MM.1S (cell line): ENCODE data around the gene ATP13A2.

Experiments
- DNase-seq: peaks from one replicate; pipeline ENCODE4 v3.0.0-alpha.2; 2015
- H2AFZ ChIP-seq: fragments of 300-600 bp; sonication (generic); 2 replicates; pipeline ENCODE4 v1.6.0; 2016; ENCODE audit warnings: antibody characterized with exemption, low read length
- H3F3A ChIP-seq: fragments of 300-600 bp; sonication (generic); 2 replicates; pipeline ENCODE4 v1.6.1; 2016; ENCODE audit warnings: mild to moderate bottlenecking, antibody characterized with exemption, low read length, moderate library complexity, mixed read lengths; ENCODE audit not compliant: insufficient read depth
- H3K27ac ChIP-seq: fragments of 300-600 bp; sonication (generic); 2 replicates; pipeline ENCODE4 v1.5.1; 2016; ENCODE audit warnings: mild to moderate bottlenecking, low read length
- H3K27me3 ChIP-seq: fragments of 300-600 bp; sonication (generic); replicated peaks from 2 replicates; pipeline ENCODE4 v1.6.0; 2016; ENCODE audit warnings: low read length; ENCODE audit not compliant: insufficient read depth
- H3K36me3 ChIP-seq: fragments of 300-600 bp; sonication (generic); replicated peaks from 2 replicates; pipeline ENCODE4 v1.6.1; 2016; ENCODE audit warnings: mild to moderate bottlenecking, low read length, mixed read lengths; ENCODE audit not compliant: insufficient read depth
- H3K4me1 ChIP-seq: fragments of 300-600 bp; sonication (generic); 2 replicates; pipeline ENCODE4 v1.6.1; 2016; ENCODE audit warnings: low read length, mixed read lengths
- H3K4me2 ChIP-seq: fragments of 300-600 bp; sonication (generic); 2 replicates; pipeline ENCODE4 v1.6.0; 2016; ENCODE audit warnings: low read depth, low read length
- H3K4me3 ChIP-seq: fragments of 300-600 bp; sonication (generic); 2 replicates; pipeline ENCODE4 v1.5.1; 2016; ENCODE audit warnings: low read length, mixed read lengths
- H3K79me2 ChIP-seq: fragments of 300-600 bp; sonication (generic); 2 replicates; pipeline ENCODE4 v1.6.1; 2016; ENCODE audit warnings: mixed run types, low read length, mixed read lengths
- H3K9ac ChIP-seq: fragments of 300-600 bp; sonication (generic); 2 replicates; pipeline ENCODE4 v1.6.1; 2016; ENCODE audit warnings: low read length, mixed read lengths
- H3K9me2 ChIP-seq: fragments of 300-600 bp; sonication (generic); replicated peaks from 2 replicates; pipeline ENCODE4 v1.6.1; 2016; ENCODE audit warnings: mild to moderate bottlenecking, low read length, mixed read lengths; ENCODE audit not compliant: insufficient read depth
- H3K9me3 ChIP-seq: fragments of 300-600 bp; sonication (generic); replicated peaks from 2 replicates; pipeline ENCODE4 v1.6.1; 2016; ENCODE audit warnings: mild to moderate bottlenecking, low read length, mixed read lengths; ENCODE audit not compliant: insufficient read depth
- H4K20me1 ChIP-seq: fragments of 300-600 bp; sonication (generic); 2 replicates; pipeline ENCODE4 v1.6.1; 2016; ENCODE audit warnings: mild to moderate bottlenecking, low read length, moderate library complexity, mixed read lengths; ENCODE audit not compliant: insufficient read depth
- CTCF ChIP-seq: fragments of 300-600 bp; sonication (generic); IDR thresholded peaks from 2 replicates; pipeline ENCODE4 v1.5.1; 2016; ENCODE audit warnings: antibody characterized with exemption, low read length, mixed read lengths
- EZH2 ChIP-seq: fragments of 300-600 bp; sonication (generic); optimal IDR thresholded peaks from 2 replicates; pipeline ENCODE3; 2017; ENCODE audit warnings: low read depth, mild to moderate bottlenecking, antibody characterized with exemption, low read length, mixed read lengths
- EZH2phosphoT487 ChIP-seq: fragments of 300-600 bp; sonication (generic); IDR thresholded peaks from 2 replicates; pipeline ENCODE4 v1.6.1; 2018; ENCODE audit warnings: antibody characterized with exemption, low read length

Gene ATP13A2

GRCh38 chr1:17059391-17060305 is 47.9 kb upstream of the ATP13A2 start:
- TF ChIP-seq CTCF (peak; percentile 64), EZH2phosphoT487 (no peak)
- Histone ChIP-seq H3K27me3 (peaks cover 91% of the 10 kb centered on the region), H3K4me3 (no peak overlapping the region), H3K9ac (no peak overlapping the region), H3F3A (no peaks in the 10 kb centered on the region), H3K27ac (no peak overlapping the region), H2AFZ (no peak overlapping the region), H3K9me3 (no peaks in the 10 kb centered on the region), H3K36me3 (no peaks in the 10 kb centered on the region), H3K4me1 (no peaks in the 10 kb centered on the region), H3K9me2 (no peaks in the 10 kb centered on the region), H3K79me2 (no peaks in the 10 kb centered on the region), H4K20me1 (no peaks in the 10 kb centered on the region), H3K4me2 (no peak overlapping the region)
- peak; percentile 58 for DNase-seq

GRCh38 chr1:17056551-17056950 is 44.8 kb upstream of the ATP13A2 start:
- H3K9me2 ChIP-seq: no peaks in the 10 kb centered on the region
- no peak overlapping the region for H3K27ac ChIP-seq
- no peaks in the 10 kb centered on the region for H3K36me3 ChIP-seq
- H3K27me3 ChIP-seq: peaks cover 61% of the 10 kb centered on the region
- peaks cover 23% of the 10 kb centered on the region for H3K79me2 ChIP-seq
- no peak overlapping the region for H3K4me2 ChIP-seq
- H3K9ac ChIP-seq: no peak overlapping the region
- no peaks in the 10 kb centered on the region for H3K9me3 ChIP-seq
- H3F3A ChIP-seq: no peaks in the 10 kb centered on the region
- peaks cover 8% of the 10 kb centered on the region for H3K4me1 ChIP-seq
- no peak overlapping the region for H2AFZ ChIP-seq
- DNase-seq: no peak
- H3K4me3 ChIP-seq: no peak overlapping the region
- no peaks in the 10 kb centered on the region for H4K20me1 ChIP-seq
- TF ChIP-seq CTCF (no peak), EZH2phosphoT487 (no peak)

GRCh38 chr1:17055801-17056200 is 44.1 kb upstream of the ATP13A2 start:
- Histone ChIP-seq H3K27me3 (peaks cover 55% of the 10 kb centered on the region), H3K9me2 (no peaks in the 10 kb centered on the region), H3K79me2 (peaks cover 30% of the 10 kb centered on the region), H2AFZ (no peak overlapping the region), H3K9me3 (no peaks in the 10 kb centered on the region), H3K4me3 (no peak overlapping the region), H3K9ac (no peak overlapping the region), H4K20me1 (no peaks in the 10 kb centered on the region), H3F3A (no peaks in the 10 kb centered on the region), H3K4me2 (no peak overlapping the region), H3K27ac (no peak overlapping the region), H3K4me1 (peaks cover 8% of the 10 kb centered on the region), H3K36me3 (no peaks in the 10 kb centered on the region)
- TF ChIP-seq EZH2phosphoT487: no peak
- TF ChIP-seq CTCF: no peak
- TF ChIP-seq EZH2: no peak
- DNase-seq: no peak
